Endodermal cell (in vitro differentiated cells): ENCODE data around the gene DAAM2. TPM values are rescaled to one million over a fixed set of nuclear protein-coding genes. Genes with fewer than 3 reads are reported as not detected.

Experiments used
- DNase-seq: peaks from one replicate; pipeline ENCODE4 v3.0.0-alpha.2; 2017
- H3K27ac ChIP-seq: 2 replicates; pipeline ENCODE4 v1.5.1; 2013; ENCODE audit warnings: mild to moderate bottlenecking, low read depth, low read length, moderate library complexity
- H3K27me3 ChIP-seq: 2 replicates; pipeline ENCODE4 v1.6.1; 2013; ENCODE audit warnings: mild to moderate bottlenecking, low read length, moderate library complexity; ENCODE audit not compliant: insufficient read depth, control insufficient read depth, poor library complexity, severe bottlenecking
- H3K36me3 ChIP-seq: 2 replicates; pipeline ENCODE4 v1.7.0; 2013; ENCODE audit warnings: mild to moderate bottlenecking, low read length, moderate library complexity; ENCODE audit not compliant: control insufficient read depth, insufficient read depth
- H3K4me1 ChIP-seq: one replicate; pipeline ENCODE4 v1.7.0; 2013; ENCODE audit warnings: low read length; ENCODE audit not compliant: control insufficient read depth, insufficient read depth
- H3K4me3 ChIP-seq: 2 replicates; pipeline ENCODE4 v1.5.1; 2013; ENCODE audit warnings: mild to moderate bottlenecking, low read length, moderate library complexity
- H3K9ac ChIP-seq: 2 replicates; pipeline ENCODE4 v1.6.1; 2013; ENCODE audit warnings: mild to moderate bottlenecking, low read length, moderate library complexity; ENCODE audit not compliant: poor library complexity, severe bottlenecking; ENCODE audit errors: extremely low read depth
- H3K9me3 ChIP-seq: 2 replicates; pipeline ENCODE4 v1.6.1; 2013; ENCODE audit warnings: mild to moderate bottlenecking, low read length, moderate library complexity; ENCODE audit not compliant: control insufficient read depth
- H3K27ac Mint-ChIP-seq: 2 replicates; pipeline ENCODE4 v1.8.0; 2020; ENCODE audit warnings: mixed read lengths
- H3K27me3 Mint-ChIP-seq: 2 replicates; pipeline ENCODE4 v1.8.0; 2021; ENCODE audit warnings: mild to moderate bottlenecking, mixed read lengths; ENCODE audit not compliant: insufficient read depth
- H3K36me3 Mint-ChIP-seq: 2 replicates; pipeline ENCODE4 v1.8.0; 2020; ENCODE audit warnings: low read depth, mixed read lengths
- H3K4me1 Mint-ChIP-seq: 2 replicates; pipeline ENCODE4 v1.8.0; 2020; ENCODE audit warnings: mixed read lengths
- H3K4me3 Mint-ChIP-seq: 2 replicates; pipeline ENCODE4 v1.8.0; 2020; ENCODE audit warnings: mild to moderate bottlenecking, moderate library complexity, mixed read lengths
- H3K9me3 Mint-ChIP-seq: 2 replicates; pipeline ENCODE4 v1.8.0; 2020; ENCODE audit warnings: mild to moderate bottlenecking, mixed read lengths
- WGBS, 2 experiments: methylation state at CpG; one replicate each; pipeline versions ENCODE4 v1.1.5 to v1.1.7; 2013; ENCODE audit warnings: missing lambda C conversion rate in 2 of 2, mixed read lengths in 1 of 2; ENCODE audit not compliant: insufficient coverage in 1 of 2, insufficient read length in 1 of 2; 5-methylcytosine and 5-hydroxymethylcytosine counted together
- total RNA-seq, 2 donors: library from RNA; stranded (reverse); fragmentation: NEBNext Ultra II Directional in 1 of 2; extraction: Animal tissue kit (Norgen Biotek cat#: 25700) in 1 of 2; gene quantifications; 2 replicates in 1 of 2; 3 replicates in 1 of 2; pipeline ENCODE4 v1.2.1, GENCODE V29; 2021
- TF ChIP-seq, protein P1 (sequence below): fragments of 200-600 bp; sonication (generic); conservative IDR thresholded peaks from 2 replicates; pipeline ENCODE4 v1.5.0; 2021; ENCODE audit warnings: antibody characterized with exemption, mild to moderate bottlenecking

The DAAM2 gene
- total RNA-seq, 2 donors from 2014 or later: 0.33 to 1.2 TPM

DNA sequence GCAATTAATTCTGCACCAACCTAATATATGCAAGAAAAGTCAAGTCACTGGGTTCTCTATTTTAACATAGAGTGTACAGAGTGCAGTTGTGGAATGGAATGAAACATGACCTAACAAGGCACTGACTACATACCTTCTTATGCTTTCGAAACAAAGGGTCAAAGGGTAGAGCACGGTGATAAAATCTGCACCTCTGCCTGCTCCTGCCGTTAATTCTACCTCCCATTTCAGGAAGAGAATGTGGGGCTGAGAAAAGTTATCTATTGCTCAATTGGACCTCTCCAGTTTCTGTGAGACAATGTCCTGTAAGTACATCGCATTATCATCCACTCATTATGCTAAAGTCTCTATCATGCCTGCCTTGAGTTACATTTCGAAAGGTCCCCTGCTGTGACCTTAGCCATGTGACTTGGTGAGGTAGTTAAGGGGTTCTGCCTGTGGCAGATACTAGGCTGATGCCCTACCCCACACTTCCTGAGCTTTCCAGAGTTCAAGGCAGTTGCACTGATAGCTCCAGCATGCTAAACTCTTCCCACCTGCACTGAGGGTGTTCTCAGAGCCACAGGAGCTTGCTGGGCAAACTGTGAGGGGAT lies 156.1 kb downstream of the DAAM2 start:
- Histone ChIP-seq H3K36me3 (no peaks in the 10 kb centered on the region), H3K4me3 (no peak overlapping the region), H3K9ac (no peak overlapping the region), H3K27me3 (no peaks in the 10 kb centered on the region), H3K4me1 (no peaks in the 10 kb centered on the region), H3K9me3 (no peaks in the 10 kb centered on the region), H3K27ac (no peak overlapping the region)
- Mint-ChIP-seq H3K36me3 (no peaks in the 10 kb centered on the region), H3K27ac (no peak overlapping the region), H3K4me3 (no peak overlapping the region), H3K9me3 (no peaks in the 10 kb centered on the region), H3K4me1 (peaks cover 15% of the 10 kb centered on the region), H3K27me3 (no peaks in the 10 kb centered on the region)
- TF ChIP-seq, protein P1, sequence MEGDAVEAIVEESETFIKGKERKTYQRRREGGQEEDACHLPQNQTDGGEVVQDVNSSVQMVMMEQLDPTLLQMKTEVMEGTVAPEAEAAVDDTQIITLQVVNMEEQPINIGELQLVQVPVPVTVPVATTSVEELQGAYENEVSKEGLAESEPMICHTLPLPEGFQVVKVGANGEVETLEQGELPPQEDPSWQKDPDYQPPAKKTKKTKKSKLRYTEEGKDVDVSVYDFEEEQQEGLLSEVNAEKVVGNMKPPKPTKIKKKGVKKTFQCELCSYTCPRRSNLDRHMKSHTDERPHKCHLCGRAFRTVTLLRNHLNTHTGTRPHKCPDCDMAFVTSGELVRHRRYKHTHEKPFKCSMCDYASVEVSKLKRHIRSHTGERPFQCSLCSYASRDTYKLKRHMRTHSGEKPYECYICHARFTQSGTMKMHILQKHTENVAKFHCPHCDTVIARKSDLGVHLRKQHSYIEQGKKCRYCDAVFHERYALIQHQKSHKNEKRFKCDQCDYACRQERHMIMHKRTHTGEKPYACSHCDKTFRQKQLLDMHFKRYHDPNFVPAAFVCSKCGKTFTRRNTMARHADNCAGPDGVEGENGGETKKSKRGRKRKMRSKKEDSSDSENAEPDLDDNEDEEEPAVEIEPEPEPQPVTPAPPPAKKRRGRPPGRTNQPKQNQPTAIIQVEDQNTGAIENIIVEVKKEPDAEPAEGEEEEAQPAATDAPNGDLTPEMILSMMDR: no peak
- WGBS, 2 experiments: 83 to 84% methylated on average over 4 to 5 of the region's 5 CpGs
- no peak for DNase-seq

GRCh38 chr6:39950125-39950720 lies 158.0 kb downstream of the DAAM2 start:
- H3K27me3 ChIP-seq: no peaks in the 10 kb centered on the region
- no peak overlapping the region for H3K4me3 Mint-ChIP-seq
- no peaks in the 10 kb centered on the region for H3K27me3 Mint-ChIP-seq
- H3K36me3 Mint-ChIP-seq: no peaks in the 10 kb centered on the region
- H3K4me3 ChIP-seq: no peak overlapping the region
- no peak overlapping the region for H3K27ac Mint-ChIP-seq
- H3K9ac ChIP-seq: no peak overlapping the region
- H3K9me3 ChIP-seq: no peaks in the 10 kb centered on the region
- H3K4me1 ChIP-seq: no peaks in the 10 kb centered on the region
- H3K4me1 Mint-ChIP-seq: peaks cover 15% of the 10 kb centered on the region
- TF ChIP-seq, protein P1: no peak
- H3K27ac ChIP-seq: no peak overlapping the region
- no peaks in the 10 kb centered on the region for H3K9me3 Mint-ChIP-seq
- DNase-seq: no peak
- H3K36me3 ChIP-seq: no peaks in the 10 kb centered on the region

DNA sequence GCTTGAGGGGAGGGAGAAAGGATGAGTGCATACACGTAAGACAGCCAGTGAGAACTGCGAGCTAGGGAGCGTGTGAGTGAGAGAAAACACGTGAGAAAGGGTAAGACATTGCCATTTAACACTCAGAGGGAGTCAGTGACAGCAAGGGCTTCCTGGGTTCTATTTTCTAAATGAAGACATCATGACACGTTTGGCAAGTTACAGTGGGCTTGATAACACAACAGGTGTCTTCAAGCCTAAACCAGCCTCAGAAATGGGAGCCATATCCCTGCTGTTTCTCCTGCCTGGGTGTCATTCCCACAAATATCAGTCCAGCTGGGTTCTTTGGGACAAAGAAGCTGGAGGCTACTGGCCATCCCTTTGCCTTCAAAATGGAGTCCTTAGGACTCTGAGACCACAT lies 159.0 kb downstream of the DAAM2 start:
- no peaks in the 10 kb centered on the region for H3K27me3 Mint-ChIP-seq
- 85 to 90% methylated on average over 5 of the region's 5 CpGs for WGBS, 2 experiments
- H3K9me3 Mint-ChIP-seq: no peaks in the 10 kb centered on the region

More for the DNA sequence above, 159.0 kb downstream of the DAAM2 start:
- Histone ChIP-seq H3K4me1 (no peaks in the 10 kb centered on the region), H3K4me3 (no peak overlapping the region), H3K9ac (no peak overlapping the region), H3K27me3 (no peaks in the 10 kb centered on the region), H3K9me3 (no peaks in the 10 kb centered on the region), H3K36me3 (no peaks in the 10 kb centered on the region), H3K27ac (no peak overlapping the region)
- H3K4me1 Mint-ChIP-seq: peaks cover 15% of the 10 kb centered on the region
- no peak overlapping the region for H3K4me3 Mint-ChIP-seq
- H3K36me3 Mint-ChIP-seq: no peaks in the 10 kb centered on the region
- TF ChIP-seq, protein P1: no peak
- no peak for DNase-seq
- H3K27ac Mint-ChIP-seq: no peak overlapping the region
